GM23338 (cell line): Measurements from ENCODE around the gene DUSP1. TPM values are rescaled to one million over a fixed set of nuclear protein-coding genes. Genes with fewer than 3 reads are reported as not detected.

Source experiments
- ATAC-seq: fragments of 200-7000 bp; cut with Tn5 transposase; 3 replicates; pipeline ENCODE4 v1.9.1; 2020
- DNase-seq: peaks from one replicate; pipeline ENCODE4 v3.0.0-alpha.2; 2015; ENCODE audit warnings: low spot score
- H2AFZ ChIP-seq: fragments of 200-600 bp; sonication (generic); 2 replicates; pipeline ENCODE4 v1.8.0; 2016; ENCODE audit warnings: antibody characterized with exemption, mild to moderate bottlenecking, moderate library complexity
- H3F3A ChIP-seq: fragments of 200-600 bp; sonication (generic); replicated peaks from 2 replicates; pipeline ENCODE4 v1.8.0; 2017; ENCODE audit warnings: antibody characterized with exemption, mixed run types, low read depth
- H3K27ac ChIP-seq: fragments of 200-600 bp; sonication (generic); 2 replicates; pipeline ENCODE4 v1.6.1; 2016; ENCODE audit warnings: low read depth
- H3K27me3 ChIP-seq: fragments of 200-600 bp; sonication (generic); 2 replicates; pipeline ENCODE4 v1.8.0; 2016; ENCODE audit warnings: mild to moderate bottlenecking, mixed run types, moderate library complexity; ENCODE audit not compliant: insufficient read depth
- H3K36me3 ChIP-seq: fragments of 200-600 bp; sonication (generic); 2 replicates; pipeline ENCODE4 v1.8.0; 2016; ENCODE audit warnings: mild to moderate bottlenecking; ENCODE audit not compliant: insufficient read depth
- H3K4me1 ChIP-seq: fragments of 200-600 bp; sonication (generic); 2 replicates; pipeline ENCODE4 v1.8.0; 2016; ENCODE audit warnings: mild to moderate bottlenecking, moderate library complexity; ENCODE audit not compliant: insufficient read depth
- H3K4me2 ChIP-seq: fragments of 200-600 bp; sonication (generic); 2 replicates; pipeline ENCODE4 v1.7.1; 2017; ENCODE audit warnings: mixed run types
- H3K4me3 ChIP-seq: fragments of 200-600 bp; sonication (generic); 2 replicates; pipeline ENCODE4 v1.6.1; 2016; ENCODE audit warnings: mixed run types
- H3K79me2 ChIP-seq: fragments of 200-600 bp; sonication (generic); replicated peaks from 2 replicates; pipeline ENCODE4 v1.8.0; 2017; ENCODE audit warnings: mild to moderate bottlenecking; ENCODE audit not compliant: insufficient read depth
- H3K9me2 ChIP-seq: fragments of 200-600 bp; sonication (generic); 2 replicates; pipeline ENCODE4 v1.8.0; 2017; ENCODE audit not compliant: insufficient read depth
- H4K20me1 ChIP-seq: fragments of 200-600 bp; sonication (generic); replicated peaks from 2 replicates; pipeline ENCODE4 v1.8.0; 2017; ENCODE audit warnings: mild to moderate bottlenecking; ENCODE audit not compliant: insufficient read depth
- H3K27ac Mint-ChIP-seq: 2 replicates; pipeline ENCODE4 v1.8.0; 2020; ENCODE audit warnings: inconsistent platforms, mild to moderate bottlenecking, moderate library complexity, mixed read lengths
- H3K27me3 Mint-ChIP-seq: 3 replicates; pipeline ENCODE4 v1.8.0; 2022; ENCODE audit warnings: low read depth, mild to moderate bottlenecking, moderate library complexity, mixed read lengths, inconsistent platforms; ENCODE audit not compliant: insufficient read depth, poor library complexity
- H3K36me3 Mint-ChIP-seq: 3 replicates; pipeline ENCODE4 v1.8.0; 2021; ENCODE audit warnings: low read depth, mild to moderate bottlenecking, inconsistent platforms, moderate library complexity, mixed read lengths
- H3K4me1 Mint-ChIP-seq: 3 replicates; pipeline ENCODE4 v1.8.0; 2020; ENCODE audit warnings: mild to moderate bottlenecking, inconsistent platforms, mixed read lengths
- H3K4me3 Mint-ChIP-seq: 3 replicates; pipeline ENCODE4 v1.8.0; 2021; ENCODE audit warnings: moderate library complexity, mild to moderate bottlenecking, inconsistent platforms, mixed read lengths
- H3K9me3 Mint-ChIP-seq: 3 replicates; pipeline ENCODE4 v1.8.0; 2020; ENCODE audit warnings: moderate library complexity, mild to moderate bottlenecking, inconsistent platforms, mixed read lengths
- CREB1 ChIP-seq: fragments of 250-450 bp; sonication (Bioruptor Pico); IDR thresholded peaks from 2 replicates; pipeline ENCODE4 v1.5.0; 2020; ENCODE audit warnings: low read depth, mild to moderate bottlenecking, moderate library complexity
- EZH2 ChIP-seq: fragments of 200-600 bp; sonication (generic); IDR thresholded peaks from one replicate; pipeline ENCODE4 v1.8.0; 2017; ENCODE audit warnings: antibody characterized with exemption, mild to moderate bottlenecking, low read depth; ENCODE audit not compliant: unreplicated experiment
- EZH2phosphoT487 ChIP-seq: fragments of 200-600 bp; sonication (generic); IDR thresholded peaks from one replicate; pipeline ENCODE4 v1.8.1; 2018; ENCODE audit warnings: antibody characterized with exemption; ENCODE audit not compliant: unreplicated experiment
- JUNB ChIP-seq: IDR thresholded peaks from one replicate; pipeline ENCODE4 v1.6.1; 2016; ENCODE audit warnings: antibody characterized with exemption; ENCODE audit not compliant: unreplicated experiment
- NANOG ChIP-seq: IDR thresholded peaks from 2 replicates; pipeline ENCODE4 v1.6.1; 2016; ENCODE audit warnings: antibody characterized with exemption, borderline replicate concordance
- POLR2AphosphoS5 ChIP-seq: IDR thresholded peaks from 2 replicates; pipeline ENCODE4 v1.6.1; 2016; ENCODE audit warnings: antibody characterized with exemption, low read depth
- STAT1 ChIP-seq: IDR thresholded peaks from one replicate; pipeline ENCODE4 v1.6.1; 2016; ENCODE audit warnings: antibody characterized with exemption; ENCODE audit not compliant: unreplicated experiment
- ZNF114 ChIP-seq: fragments of 250-450 bp; sonication (Bioruptor Pico); IDR thresholded peaks from 2 replicates; pipeline ENCODE4 v1.5.0; 2020; ENCODE audit warnings: mild to moderate bottlenecking, moderate library complexity
- ZNF331 ChIP-seq: fragments of 250-450 bp; sonication (Bioruptor Pico); IDR thresholded peaks from 2 replicates; pipeline ENCODE4 v1.5.0; 2020; ENCODE audit warnings: low read depth, mild to moderate bottlenecking, moderate library complexity
- polyA plus RNA-seq: library from polyadenylated mRNA; unstranded; fragments of >200 nt; fragmentation: Nextera tagmentation; extraction: Ambion mirVana; gene quantifications from 2 replicates; pipeline ENCODE4 v1.2.1, GENCODE V29; 2016
- total RNA-seq: library from RNA; depleted of rRNA; stranded (reverse); fragments of >200 nt; shearing (Covaris generic); gene quantifications from 2 replicates; pipeline ENCODE4 v1.2.3, GENCODE V29; 2014
- TF ChIP-seq, protein P1 (sequence below): fragments of 250-450 bp; sonication (Bioruptor Pico); IDR thresholded peaks from 2 replicates; pipeline ENCODE4 v1.5.0; 2020; ENCODE audit warnings: mild to moderate bottlenecking, moderate library complexity
- TF ChIP-seq, protein P2 (sequence below), 2 experiments: fragments of 200-600 bp in 1 of 2; sonication (generic) in 1 of 2; conservative IDR thresholded peaks; 2 replicates each; pipeline versions ENCODE4 v1.5.1 to v1.6.1; 2016 to 2017; ENCODE audit warnings: antibody characterized with exemption in 2 of 2, low read depth in 2 of 2, mild to moderate bottlenecking in 2 of 2, moderate library complexity in 1 of 2
- TF ChIP-seq, protein P3 (sequence below): IDR thresholded peaks from one replicate; pipeline ENCODE4 v1.6.1; 2018; ENCODE audit warnings: antibody characterized with exemption; ENCODE audit not compliant: unreplicated experiment
- TF ChIP-seq, protein P4 (sequence below): IDR thresholded peaks from 2 replicates; pipeline ENCODE4 v1.6.1; 2016; ENCODE audit warnings: antibody characterized with exemption

DUSP1 gene
- total and polyA plus RNA-seq, 2 experiments from 2014 or later: 9.7 to 17.2 TPM

DNA sequence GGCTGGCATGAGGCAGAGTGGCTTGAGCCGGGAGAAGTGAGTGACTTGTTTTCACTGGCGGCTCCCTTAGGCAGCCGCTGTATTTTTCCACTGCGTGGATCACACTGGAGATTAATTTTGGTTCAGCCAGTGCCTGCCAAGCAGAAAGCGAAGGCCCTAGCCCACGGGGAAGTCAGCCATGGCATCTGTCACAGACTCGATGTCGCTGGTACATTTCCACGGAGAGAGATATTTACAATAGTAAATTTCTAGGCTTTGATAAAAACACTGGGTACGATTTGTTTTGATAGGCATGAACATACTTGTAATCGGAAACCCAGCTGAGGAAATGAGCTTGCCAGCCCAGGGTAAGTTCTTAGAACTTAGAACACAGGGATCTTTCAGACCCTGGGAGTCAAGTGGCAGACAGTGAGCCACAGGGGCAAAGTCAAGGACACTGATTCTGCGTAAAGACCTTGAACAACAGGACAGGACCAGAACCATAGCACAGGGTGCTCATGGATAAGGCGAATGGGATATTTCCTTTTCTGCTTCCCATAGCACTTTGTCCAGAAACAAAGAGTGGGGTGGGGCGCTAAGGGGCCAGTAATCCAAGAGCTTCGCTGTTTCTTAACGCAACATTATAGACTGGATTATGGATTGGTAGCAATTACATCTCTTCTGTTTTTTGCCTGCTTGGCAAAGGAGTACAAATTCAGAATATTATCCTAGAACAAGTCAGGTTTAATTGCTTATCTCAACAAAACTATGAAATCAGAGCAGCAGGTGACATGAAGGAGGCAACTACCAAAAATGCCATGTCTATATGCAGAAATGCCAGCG lies 4.5 kb downstream of the DUSP1 start:
- peaks cover 28% of the 10 kb centered on the region for H3K36me3 Mint-ChIP-seq
- Histone ChIP-seq H3K36me3 (peaks cover 4% of the 10 kb centered on the region; the same call in 1 of the 2 replicates), H3K4me1 (0 out of 2 replicates have a peak, but pooled peaks cover 8% of the 10 kb centered on the region), H4K20me1 (peaks cover 17% of the 10 kb centered on the region; the same call in 1 of the 2 replicates), H3K4me3 (no peak overlapping the region), H3K4me2 (peak overlapping the region; percentile 73; the same call in 1 of the 2 replicates), H2AFZ (no peak overlapping the region), H3K9me2 (no peaks in the 10 kb centered on the region), H3K27ac (peak overlapping the region; percentile 60), H3K79me2 (peaks cover 9% of the 10 kb centered on the region; the same call in 1 of the 2 replicates), H3K27me3 (peaks cover 12% of the 10 kb centered on the region), H3F3A (no peaks in the 10 kb centered on the region; the same call in 1 of the 2 replicates)
- TF ChIP-seq NANOG (no peak), EZH2phosphoT487 (no peak), CREB1 (CRISPR knock-in tag) (no peak), STAT1 (no peak), ZNF114 (CRISPR knock-in tag) (no peak), ZNF331 (CRISPR knock-in tag) (no peak), JUNB (no peak), POLR2AphosphoS5 (no peak), EZH2 (no peak)
- TF ChIP-seq, protein P1, sequence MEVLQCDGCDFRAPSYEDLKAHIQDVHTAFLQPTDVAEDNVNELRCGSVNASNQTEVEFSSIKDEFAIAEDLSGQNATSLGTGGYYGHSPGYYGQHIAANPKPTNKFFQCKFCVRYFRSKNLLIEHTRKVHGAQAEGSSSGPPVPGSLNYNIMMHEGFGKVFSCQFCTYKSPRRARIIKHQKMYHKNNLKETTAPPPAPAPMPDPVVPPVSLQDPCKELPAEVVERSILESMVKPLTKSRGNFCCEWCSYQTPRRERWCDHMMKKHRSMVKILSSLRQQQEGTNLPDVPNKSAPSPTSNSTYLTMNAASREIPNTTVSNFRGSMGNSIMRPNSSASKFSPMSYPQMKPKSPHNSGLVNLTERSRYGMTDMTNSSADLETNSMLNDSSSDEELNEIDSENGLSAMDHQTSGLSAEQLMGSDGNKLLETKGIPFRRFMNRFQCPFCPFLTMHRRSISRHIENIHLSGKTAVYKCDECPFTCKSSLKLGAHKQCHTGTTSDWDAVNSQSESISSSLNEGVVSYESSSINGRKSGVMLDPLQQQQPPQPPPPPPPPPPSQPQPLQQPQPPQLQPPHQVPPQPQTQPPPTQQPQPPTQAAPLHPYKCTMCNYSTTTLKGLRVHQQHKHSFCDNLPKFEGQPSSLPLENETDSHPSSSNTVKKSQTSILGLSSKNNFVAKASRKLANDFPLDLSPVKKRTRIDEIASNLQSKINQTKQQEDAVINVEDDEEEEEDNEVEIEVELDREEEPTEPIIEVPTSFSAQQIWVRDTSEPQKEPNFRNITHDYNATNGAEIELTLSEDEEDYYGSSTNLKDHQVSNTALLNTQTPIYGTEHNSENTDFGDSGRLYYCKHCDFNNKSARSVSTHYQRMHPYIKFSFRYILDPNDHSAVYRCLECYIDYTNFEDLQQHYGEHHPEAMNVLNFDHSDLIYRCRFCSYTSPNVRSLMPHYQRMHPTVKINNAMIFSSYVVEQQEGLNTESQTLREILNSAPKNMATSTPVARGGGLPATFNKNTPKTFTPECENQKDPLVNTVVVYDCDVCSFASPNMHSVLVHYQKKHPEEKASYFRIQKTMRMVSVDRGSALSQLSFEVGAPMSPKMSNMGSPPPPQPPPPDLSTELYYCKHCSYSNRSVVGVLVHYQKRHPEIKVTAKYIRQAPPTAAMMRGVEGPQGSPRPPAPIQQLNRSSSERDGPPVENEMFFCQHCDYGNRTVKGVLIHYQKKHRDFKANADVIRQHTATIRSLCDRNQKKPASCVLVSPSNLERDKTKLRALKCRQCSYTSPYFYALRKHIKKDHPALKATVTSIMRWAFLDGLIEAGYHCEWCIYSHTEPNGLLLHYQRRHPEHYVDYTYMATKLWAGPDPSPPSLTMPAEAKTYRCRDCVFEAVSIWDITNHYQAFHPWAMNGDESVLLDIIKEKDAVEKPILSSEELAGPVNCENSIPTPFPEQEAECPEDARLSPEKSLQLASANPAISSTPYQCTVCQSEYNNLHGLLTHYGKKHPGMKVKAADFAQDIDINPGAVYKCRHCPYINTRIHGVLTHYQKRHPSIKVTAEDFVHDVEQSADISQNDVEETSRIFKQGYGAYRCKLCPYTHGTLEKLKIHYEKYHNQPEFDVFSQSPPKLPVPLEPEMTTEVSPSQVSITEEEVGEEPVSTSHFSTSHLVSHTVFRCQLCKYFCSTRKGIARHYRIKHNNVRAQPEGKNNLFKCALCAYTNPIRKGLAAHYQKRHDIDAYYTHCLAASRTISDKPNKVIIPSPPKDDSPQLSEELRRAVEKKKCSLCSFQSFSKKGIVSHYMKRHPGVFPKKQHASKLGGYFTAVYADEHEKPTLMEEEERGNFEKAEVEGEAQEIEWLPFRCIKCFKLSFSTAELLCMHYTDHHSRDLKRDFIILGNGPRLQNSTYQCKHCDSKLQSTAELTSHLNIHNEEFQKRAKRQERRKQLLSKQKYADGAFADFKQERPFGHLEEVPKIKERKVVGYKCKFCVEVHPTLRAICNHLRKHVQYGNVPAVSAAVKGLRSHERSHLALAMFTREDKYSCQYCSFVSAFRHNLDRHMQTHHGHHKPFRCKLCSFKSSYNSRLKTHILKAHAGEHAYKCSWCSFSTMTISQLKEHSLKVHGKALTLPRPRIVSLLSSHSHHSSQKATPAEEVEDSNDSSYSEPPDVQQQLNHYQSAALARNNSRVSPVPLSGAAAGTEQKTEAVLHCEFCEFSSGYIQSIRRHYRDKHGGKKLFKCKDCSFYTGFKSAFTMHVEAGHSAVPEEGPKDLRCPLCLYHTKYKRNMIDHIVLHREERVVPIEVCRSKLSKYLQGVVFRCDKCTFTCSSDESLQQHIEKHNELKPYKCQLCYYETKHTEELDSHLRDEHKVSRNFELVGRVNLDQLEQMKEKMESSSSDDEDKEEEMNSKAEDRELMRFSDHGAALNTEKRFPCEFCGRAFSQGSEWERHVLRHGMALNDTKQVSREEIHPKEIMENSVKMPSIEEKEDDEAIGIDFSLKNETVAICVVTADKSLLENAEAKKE (CRISPR knock-in tag): no peak
- TF ChIP-seq, protein P2, sequence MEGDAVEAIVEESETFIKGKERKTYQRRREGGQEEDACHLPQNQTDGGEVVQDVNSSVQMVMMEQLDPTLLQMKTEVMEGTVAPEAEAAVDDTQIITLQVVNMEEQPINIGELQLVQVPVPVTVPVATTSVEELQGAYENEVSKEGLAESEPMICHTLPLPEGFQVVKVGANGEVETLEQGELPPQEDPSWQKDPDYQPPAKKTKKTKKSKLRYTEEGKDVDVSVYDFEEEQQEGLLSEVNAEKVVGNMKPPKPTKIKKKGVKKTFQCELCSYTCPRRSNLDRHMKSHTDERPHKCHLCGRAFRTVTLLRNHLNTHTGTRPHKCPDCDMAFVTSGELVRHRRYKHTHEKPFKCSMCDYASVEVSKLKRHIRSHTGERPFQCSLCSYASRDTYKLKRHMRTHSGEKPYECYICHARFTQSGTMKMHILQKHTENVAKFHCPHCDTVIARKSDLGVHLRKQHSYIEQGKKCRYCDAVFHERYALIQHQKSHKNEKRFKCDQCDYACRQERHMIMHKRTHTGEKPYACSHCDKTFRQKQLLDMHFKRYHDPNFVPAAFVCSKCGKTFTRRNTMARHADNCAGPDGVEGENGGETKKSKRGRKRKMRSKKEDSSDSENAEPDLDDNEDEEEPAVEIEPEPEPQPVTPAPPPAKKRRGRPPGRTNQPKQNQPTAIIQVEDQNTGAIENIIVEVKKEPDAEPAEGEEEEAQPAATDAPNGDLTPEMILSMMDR (conservative IDR thresholded peaks at IDR 0.05; ENCODE audit: low read depth in 2 of 2): no peak
- TF ChIP-seq, protein P3, sequence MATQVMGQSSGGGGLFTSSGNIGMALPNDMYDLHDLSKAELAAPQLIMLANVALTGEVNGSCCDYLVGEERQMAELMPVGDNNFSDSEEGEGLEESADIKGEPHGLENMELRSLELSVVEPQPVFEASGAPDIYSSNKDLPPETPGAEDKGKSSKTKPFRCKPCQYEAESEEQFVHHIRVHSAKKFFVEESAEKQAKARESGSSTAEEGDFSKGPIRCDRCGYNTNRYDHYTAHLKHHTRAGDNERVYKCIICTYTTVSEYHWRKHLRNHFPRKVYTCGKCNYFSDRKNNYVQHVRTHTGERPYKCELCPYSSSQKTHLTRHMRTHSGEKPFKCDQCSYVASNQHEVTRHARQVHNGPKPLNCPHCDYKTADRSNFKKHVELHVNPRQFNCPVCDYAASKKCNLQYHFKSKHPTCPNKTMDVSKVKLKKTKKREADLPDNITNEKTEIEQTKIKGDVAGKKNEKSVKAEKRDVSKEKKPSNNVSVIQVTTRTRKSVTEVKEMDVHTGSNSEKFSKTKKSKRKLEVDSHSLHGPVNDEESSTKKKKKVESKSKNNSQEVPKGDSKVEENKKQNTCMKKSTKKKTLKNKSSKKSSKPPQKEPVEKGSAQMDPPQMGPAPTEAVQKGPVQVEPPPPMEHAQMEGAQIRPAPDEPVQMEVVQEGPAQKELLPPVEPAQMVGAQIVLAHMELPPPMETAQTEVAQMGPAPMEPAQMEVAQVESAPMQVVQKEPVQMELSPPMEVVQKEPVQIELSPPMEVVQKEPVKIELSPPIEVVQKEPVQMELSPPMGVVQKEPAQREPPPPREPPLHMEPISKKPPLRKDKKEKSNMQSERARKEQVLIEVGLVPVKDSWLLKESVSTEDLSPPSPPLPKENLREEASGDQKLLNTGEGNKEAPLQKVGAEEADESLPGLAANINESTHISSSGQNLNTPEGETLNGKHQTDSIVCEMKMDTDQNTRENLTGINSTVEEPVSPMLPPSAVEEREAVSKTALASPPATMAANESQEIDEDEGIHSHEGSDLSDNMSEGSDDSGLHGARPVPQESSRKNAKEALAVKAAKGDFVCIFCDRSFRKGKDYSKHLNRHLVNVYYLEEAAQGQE: no peak
- TF ChIP-seq, protein P4, sequence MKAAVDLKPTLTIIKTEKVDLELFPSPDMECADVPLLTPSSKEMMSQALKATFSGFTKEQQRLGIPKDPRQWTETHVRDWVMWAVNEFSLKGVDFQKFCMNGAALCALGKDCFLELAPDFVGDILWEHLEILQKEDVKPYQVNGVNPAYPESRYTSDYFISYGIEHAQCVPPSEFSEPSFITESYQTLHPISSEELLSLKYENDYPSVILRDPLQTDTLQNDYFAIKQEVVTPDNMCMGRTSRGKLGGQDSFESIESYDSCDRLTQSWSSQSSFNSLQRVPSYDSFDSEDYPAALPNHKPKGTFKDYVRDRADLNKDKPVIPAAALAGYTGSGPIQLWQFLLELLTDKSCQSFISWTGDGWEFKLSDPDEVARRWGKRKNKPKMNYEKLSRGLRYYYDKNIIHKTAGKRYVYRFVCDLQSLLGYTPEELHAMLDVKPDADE: no peak
- H3K4me1 Mint-ChIP-seq: peaks cover 32% of the 10 kb centered on the region
- no peak overlapping the region; the same call in 2 of the 3 replicates for H3K4me3 Mint-ChIP-seq
- DNase-seq (no peak), ATAC-seq (no peak)
- peak overlapping the region; percentile 66; the same call in 1 of the 2 replicates for H3K27ac Mint-ChIP-seq
- H3K9me3 Mint-ChIP-seq: peaks cover 2% of the 10 kb centered on the region; the same call in 1 of the 3 replicates
- H3K27me3 Mint-ChIP-seq: peaks cover 14% of the 10 kb centered on the region
